HL-60 (cell line): ENCODE data around the gene GIMAP5.

Source experiments
- DNase-seq, 2 experiments: peaks; one replicate each; pipeline ENCODE4 v3.0.0-alpha.2; 2010 to 2020; ENCODE audit warnings: low read depth in 1 of 2, low spot score in 1 of 2
- H3K27ac ChIP-seq: fragments of 250-450 bp; sonication (Bioruptor Pico); replicated peaks from 2 replicates; pipeline ENCODE4 v1.5.1; 2020; ENCODE audit warnings: mild to moderate bottlenecking, moderate library complexity
- H3K27me3 ChIP-seq: fragments of 250-450 bp; sonication (Bioruptor Pico); 2 replicates; pipeline ENCODE4 v1.5.1; 2021; ENCODE audit warnings: mild to moderate bottlenecking, moderate library complexity; ENCODE audit not compliant: insufficient read depth, poor library complexity, severe bottlenecking
- H3K4me3 ChIP-seq: replicated peaks from 2 replicates; pipeline ENCODE4 v1.5.1; 2011; ENCODE audit warnings: mild to moderate bottlenecking, control low read depth, low read length; ENCODE audit not compliant: insufficient read depth
- GABPA ChIP-seq: IDR thresholded peaks from 2 replicates; pipeline ENCODE4 v1.6.1; 2012; ENCODE audit warnings: low read depth
- POLR2AphosphoS5 ChIP-seq: IDR thresholded peaks from 2 replicates; pipeline ENCODE4 v1.6.1; 2012; ENCODE audit warnings: low read depth
- SPI1 ChIP-seq: IDR thresholded peaks from 2 replicates; pipeline ENCODE4 v1.6.1; 2012; ENCODE audit warnings: low read depth, mild to moderate bottlenecking, borderline replicate concordance
- TF ChIP-seq, protein P1 (sequence below): IDR thresholded peaks from one replicate; pipeline ENCODE4 v1.5.1; 2011; ENCODE audit warnings: low read length, control low read depth, inconsistent platforms; ENCODE audit not compliant: insufficient read depth
- TF ChIP-seq, protein P2 (sequence below): IDR thresholded peaks from 2 replicates; pipeline ENCODE4 v1.6.1; 2012; ENCODE audit warnings: low read depth; ENCODE audit not compliant: insufficient replicate concordance

Gene GIMAP5

DNA sequence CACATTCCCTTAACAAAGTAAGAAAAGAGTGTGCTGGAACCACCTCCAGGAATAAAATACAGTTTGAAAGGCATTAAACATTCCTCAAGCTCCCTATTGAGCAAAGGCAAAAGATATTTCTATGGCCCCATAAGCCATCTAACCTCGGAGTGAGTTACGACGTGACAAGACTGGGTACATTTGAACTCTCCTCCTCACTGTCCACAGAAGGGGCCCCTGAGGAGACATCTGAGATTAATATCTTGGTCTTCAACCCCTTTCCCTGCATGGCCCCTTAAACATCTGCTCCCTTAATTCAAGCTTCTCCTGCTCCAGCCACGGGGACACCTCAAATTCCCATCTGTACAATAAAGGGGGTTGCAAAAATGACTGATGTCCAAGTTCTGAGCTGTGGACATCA, 20.3 kb upstream of the GIMAP5 start:
- Histone ChIP-seq H3K27me3 (no peaks in the 10 kb centered on the region), H3K27ac (peak overlapping the region; percentile 37; the same call in 1 of the 2 replicates), H3K4me3 (peak overlapping the region; percentile 30)
- no peak for DNase-seq
- TF ChIP-seq GABPA (no peak), POLR2AphosphoS5 (no peak), SPI1 (no peak)
- TF ChIP-seq, protein P1, sequence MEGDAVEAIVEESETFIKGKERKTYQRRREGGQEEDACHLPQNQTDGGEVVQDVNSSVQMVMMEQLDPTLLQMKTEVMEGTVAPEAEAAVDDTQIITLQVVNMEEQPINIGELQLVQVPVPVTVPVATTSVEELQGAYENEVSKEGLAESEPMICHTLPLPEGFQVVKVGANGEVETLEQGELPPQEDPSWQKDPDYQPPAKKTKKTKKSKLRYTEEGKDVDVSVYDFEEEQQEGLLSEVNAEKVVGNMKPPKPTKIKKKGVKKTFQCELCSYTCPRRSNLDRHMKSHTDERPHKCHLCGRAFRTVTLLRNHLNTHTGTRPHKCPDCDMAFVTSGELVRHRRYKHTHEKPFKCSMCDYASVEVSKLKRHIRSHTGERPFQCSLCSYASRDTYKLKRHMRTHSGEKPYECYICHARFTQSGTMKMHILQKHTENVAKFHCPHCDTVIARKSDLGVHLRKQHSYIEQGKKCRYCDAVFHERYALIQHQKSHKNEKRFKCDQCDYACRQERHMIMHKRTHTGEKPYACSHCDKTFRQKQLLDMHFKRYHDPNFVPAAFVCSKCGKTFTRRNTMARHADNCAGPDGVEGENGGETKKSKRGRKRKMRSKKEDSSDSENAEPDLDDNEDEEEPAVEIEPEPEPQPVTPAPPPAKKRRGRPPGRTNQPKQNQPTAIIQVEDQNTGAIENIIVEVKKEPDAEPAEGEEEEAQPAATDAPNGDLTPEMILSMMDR, result no peak

DNA sequence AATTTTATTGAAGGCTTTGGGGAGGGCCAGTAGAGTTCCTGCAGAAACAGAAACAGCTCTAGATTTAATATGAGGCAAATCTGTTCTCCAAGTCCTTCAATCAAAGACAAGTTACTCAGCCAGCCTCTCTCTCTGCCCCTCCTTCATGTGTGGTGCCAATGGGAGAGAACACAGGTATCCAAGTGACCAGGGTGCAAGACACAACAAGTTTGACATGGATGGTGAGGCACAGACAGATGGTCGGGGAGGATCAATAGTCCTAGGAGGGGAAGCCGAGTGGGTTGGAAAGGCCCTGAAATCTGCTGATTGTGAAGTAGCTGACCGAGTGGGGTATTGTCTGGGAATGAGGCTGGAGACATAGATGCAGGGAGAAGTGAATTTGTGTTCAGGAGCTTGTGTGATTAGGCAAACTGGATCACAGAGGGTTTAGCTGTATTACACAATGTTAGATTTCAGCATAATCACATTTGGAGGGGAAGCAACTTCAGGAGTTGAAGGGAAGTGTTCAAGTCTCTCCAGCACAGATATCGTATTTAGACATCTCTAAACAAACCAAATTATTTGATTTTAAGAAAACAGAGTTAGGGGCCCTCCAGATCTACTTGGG, 19.3 kb upstream of the GIMAP5 start:
- peak; percentile 38 to 46 for DNase-seq
- Histone ChIP-seq H3K27ac (no peak overlapping the region), H3K4me3 (no peak overlapping the region), H3K27me3 (no peaks in the 10 kb centered on the region)
- peak; percentile 56; the same call in 1 of the 2 replicates for TF ChIP-seq SPI1
- no peak for TF ChIP-seq GABPA

DNA sequence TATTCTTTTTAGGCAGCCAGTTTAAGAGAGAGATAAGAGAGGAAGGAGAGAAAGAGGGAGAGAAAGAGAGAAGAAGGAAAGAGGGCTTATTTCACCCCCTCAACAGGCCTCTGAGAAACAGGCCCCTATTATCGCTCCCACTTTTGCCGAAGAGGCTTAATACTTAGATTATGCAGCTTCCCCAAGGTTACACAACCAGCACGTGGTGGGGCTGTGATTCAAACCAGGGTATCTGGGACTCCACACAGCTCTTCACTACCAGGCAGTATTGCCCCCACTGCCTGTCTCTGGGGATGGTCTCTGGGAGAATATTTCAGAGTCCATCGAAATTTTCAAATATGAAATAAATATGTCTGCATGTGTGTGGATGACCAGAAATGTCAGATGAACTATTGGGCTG, 17.8 kb upstream of the GIMAP5 start:
- Histone ChIP-seq H3K4me3 (no peak overlapping the region), H3K27ac (no peak overlapping the region), H3K27me3 (no peaks in the 10 kb centered on the region)
- no peak for TF ChIP-seq GABPA
- TF ChIP-seq, protein P1, result no peak
- no peak for DNase-seq

DNA sequence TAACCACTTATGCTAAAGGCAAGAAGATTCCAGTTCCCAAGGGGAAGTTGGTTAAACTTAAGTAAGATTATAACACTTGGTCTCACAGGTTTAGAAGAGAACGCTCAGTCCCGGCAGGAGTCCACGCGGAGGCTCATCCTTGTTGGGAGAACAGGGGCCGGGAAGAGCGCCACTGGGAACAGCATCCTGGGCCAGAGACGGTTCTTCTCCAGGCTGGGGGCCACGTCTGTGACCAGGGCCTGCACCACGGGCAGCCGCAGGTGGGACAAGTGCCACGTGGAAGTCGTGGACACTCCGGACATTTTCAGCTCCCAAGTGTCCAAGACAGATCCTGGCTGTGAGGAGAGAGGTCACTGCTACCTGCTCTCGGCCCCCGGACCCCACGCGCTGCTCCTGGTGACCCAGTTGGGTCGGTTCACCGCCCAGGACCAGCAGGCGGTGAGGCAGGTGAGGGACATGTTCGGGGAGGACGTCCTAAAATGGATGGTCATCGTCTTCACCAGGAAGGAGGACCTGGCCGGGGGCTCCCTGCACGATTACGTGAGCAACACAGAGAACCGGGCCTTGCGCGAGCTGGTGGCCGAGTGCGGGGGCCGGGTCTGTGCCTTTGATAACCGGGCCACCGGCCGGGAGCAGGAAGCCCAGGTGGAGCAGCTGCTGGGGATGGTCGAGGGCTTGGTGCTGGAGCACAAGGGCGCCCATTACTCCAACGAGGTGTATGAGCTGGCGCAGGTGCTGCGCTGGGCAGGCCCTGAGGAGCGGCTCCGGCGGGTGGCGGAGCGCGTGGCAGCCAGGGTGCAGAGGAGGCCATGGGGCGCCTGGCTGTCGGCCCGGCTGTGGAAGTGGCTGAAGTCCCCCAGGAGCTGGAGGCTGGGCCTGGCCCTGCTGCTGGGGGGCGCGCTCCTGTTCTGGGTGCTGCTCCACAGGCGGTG, 17.0 kb upstream of the GIMAP5 start:
- Histone ChIP-seq H3K27me3 (no peaks in the 10 kb centered on the region), H3K27ac (no peak overlapping the region), H3K4me3 (no peak overlapping the region)
- no peak for DNase-seq
- TF ChIP-seq POLR2AphosphoS5 (no peak), SPI1 (no peak), GABPA (no peak)
- TF ChIP-seq, protein P1, result no peak
- TF ChIP-seq, protein P2, sequence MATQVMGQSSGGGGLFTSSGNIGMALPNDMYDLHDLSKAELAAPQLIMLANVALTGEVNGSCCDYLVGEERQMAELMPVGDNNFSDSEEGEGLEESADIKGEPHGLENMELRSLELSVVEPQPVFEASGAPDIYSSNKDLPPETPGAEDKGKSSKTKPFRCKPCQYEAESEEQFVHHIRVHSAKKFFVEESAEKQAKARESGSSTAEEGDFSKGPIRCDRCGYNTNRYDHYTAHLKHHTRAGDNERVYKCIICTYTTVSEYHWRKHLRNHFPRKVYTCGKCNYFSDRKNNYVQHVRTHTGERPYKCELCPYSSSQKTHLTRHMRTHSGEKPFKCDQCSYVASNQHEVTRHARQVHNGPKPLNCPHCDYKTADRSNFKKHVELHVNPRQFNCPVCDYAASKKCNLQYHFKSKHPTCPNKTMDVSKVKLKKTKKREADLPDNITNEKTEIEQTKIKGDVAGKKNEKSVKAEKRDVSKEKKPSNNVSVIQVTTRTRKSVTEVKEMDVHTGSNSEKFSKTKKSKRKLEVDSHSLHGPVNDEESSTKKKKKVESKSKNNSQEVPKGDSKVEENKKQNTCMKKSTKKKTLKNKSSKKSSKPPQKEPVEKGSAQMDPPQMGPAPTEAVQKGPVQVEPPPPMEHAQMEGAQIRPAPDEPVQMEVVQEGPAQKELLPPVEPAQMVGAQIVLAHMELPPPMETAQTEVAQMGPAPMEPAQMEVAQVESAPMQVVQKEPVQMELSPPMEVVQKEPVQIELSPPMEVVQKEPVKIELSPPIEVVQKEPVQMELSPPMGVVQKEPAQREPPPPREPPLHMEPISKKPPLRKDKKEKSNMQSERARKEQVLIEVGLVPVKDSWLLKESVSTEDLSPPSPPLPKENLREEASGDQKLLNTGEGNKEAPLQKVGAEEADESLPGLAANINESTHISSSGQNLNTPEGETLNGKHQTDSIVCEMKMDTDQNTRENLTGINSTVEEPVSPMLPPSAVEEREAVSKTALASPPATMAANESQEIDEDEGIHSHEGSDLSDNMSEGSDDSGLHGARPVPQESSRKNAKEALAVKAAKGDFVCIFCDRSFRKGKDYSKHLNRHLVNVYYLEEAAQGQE, result no peak

DNA sequence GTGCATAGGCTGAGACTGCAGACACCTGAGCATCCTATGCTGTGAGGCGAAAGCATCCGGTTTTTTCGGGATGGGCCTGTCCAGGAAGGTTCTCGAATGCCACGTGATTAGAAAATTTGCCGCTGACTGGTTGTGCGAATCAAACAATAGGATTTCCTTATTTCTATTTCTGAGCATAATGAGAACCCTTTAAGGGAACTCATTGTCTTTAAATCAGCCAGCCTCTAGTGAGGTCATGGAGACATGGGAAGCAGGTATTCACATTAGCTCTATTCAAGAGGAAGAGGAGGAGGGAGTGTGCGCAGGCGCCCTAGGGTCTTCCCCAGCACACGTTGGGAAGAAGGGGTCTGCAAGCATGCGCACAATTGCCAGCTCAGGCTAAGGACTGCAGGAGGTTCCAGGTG, 15.2 kb upstream of the GIMAP5 start:
- Histone ChIP-seq H3K27me3 (no peaks in the 10 kb centered on the region), H3K4me3 (no peak overlapping the region), H3K27ac (no peak overlapping the region)
- TF ChIP-seq SPI1 (no peak), POLR2AphosphoS5 (no peak), GABPA (no peak)
- TF ChIP-seq, protein P1, result no peak
- TF ChIP-seq, protein P2, result no peak
- DNase-seq, result no peak
